SK-N-SH treated with all-trans-retinoic acid at 6 μM for 48 hours (cell line): Measurements from ENCODE around the gene TRIM66.

Experiments used
- GLIS3 ChIP-seq: fragments of 250-450 bp; sonication (Bioruptor Pico); IDR thresholded peaks from 2 replicates; pipeline ENCODE4 v1.5.0; 2020; ENCODE audit warnings: mild to moderate bottlenecking, moderate library complexity
- OSR1 ChIP-seq: fragments of 250-450 bp; sonication (Bioruptor Pico); IDR thresholded peaks from 2 replicates; pipeline ENCODE4 v1.8.0; 2022; ENCODE audit warnings: moderate library complexity, mild to moderate bottlenecking, inconsistent platforms
- RARB ChIP-seq: fragments of 250-450 bp; sonication (Bioruptor Pico); IDR thresholded peaks from 2 replicates; pipeline ENCODE4 v1.8.0; 2021; ENCODE audit warnings: mild to moderate bottlenecking, moderate library complexity
- SNAI2 ChIP-seq: fragments of 250-450 bp; sonication (Bioruptor Pico); IDR thresholded peaks from 2 replicates; pipeline ENCODE4 v1.5.0; 2020; ENCODE audit warnings: mild to moderate bottlenecking, moderate library complexity
- TCF4 ChIP-seq: fragments of 250-450 bp; sonication (Bioruptor Pico); IDR thresholded peaks from 2 replicates; pipeline ENCODE4 v1.8.0; 2021; ENCODE audit warnings: mild to moderate bottlenecking, moderate library complexity, borderline replicate concordance
- ZFP3 ChIP-seq: fragments of 250-450 bp; sonication (Bioruptor Pico); IDR thresholded peaks from 2 replicates; pipeline ENCODE4 v1.5.0; 2020; ENCODE audit warnings: mild to moderate bottlenecking, moderate library complexity
- ZNF70 ChIP-seq: fragments of 450-650 bp; formaldehyde crosslinking; IDR thresholded peaks from 2 replicates; pipeline ENCODE4 v1.5.0; 2020; ENCODE audit warnings: mild to moderate bottlenecking, moderate library complexity
- ZNF8 ChIP-seq: fragments of 450-650 bp; formaldehyde crosslinking; IDR thresholded peaks from 2 replicates; pipeline ENCODE4 v1.5.0; 2020; ENCODE audit warnings: mild to moderate bottlenecking, moderate library complexity
- TF ChIP-seq, protein P1 (sequence below): fragments of 250-450 bp; sonication (Bioruptor Pico); IDR thresholded peaks from 2 replicates; pipeline ENCODE4 v1.8.0; 2020; ENCODE audit warnings: mild to moderate bottlenecking, moderate library complexity, borderline replicate concordance
- TF ChIP-seq, protein P2 (sequence below): fragments of 250-450 bp; sonication (Bioruptor Pico); IDR thresholded peaks from 2 replicates; pipeline ENCODE4 v1.5.0; 2020; ENCODE audit warnings: mild to moderate bottlenecking, moderate library complexity
- TF ChIP-seq, protein P3 (sequence below): fragments of 250-450 bp; sonication (Bioruptor Pico); IDR thresholded peaks from 2 replicates; pipeline ENCODE4 v1.8.0; 2021; ENCODE audit warnings: low read depth, mild to moderate bottlenecking, moderate library complexity, borderline replicate concordance

DNA sequence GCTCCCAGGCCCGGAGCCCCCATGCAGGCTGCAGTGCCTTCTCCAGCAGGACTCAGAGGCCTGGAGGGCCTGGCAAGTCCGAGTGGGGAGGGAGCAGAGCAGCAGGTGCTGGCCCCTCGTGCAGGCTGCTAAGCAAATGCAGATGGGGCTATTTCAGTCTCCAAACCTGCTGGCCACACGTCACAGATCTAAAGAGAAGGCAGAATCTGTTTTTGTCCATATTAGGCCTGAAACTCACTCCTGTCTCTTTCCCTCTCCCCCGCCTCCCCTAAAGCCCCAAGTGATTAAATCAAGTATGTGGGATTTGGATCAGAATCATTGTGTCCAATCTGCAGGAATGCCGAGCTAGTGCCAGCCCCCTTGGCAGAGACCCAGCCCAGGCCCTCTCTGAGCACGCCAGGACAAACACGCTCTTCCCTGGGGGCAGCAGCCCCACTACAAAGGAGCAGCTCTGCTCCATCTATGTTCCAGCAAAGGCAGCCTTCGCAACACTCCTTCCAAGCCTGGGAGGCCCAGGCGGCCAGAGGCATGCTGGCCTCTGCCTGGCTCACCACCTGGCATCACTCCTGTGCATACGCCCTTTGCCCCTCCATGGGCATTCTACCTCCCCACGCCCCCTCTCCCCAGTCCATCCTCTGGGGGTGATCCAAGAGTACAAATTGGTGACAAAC lies 26.7 kb upstream of the TRIM66 start:
- TF ChIP-seq TCF4 (CRISPR knock-in tag) (peak; percentile 67; the same call in 1 of the 2 replicates), ZFP3 (no peak), OSR1 (CRISPR knock-in tag) (no peak), ZNF8 (no peak), RARB (CRISPR knock-in tag) (no peak), SNAI2 (peak; percentile 89; the same call in 1 of the 2 replicates), ZNF70 (no peak), GLIS3 (CRISPR knock-in tag) (no peak)
- TF ChIP-seq, protein P1, sequence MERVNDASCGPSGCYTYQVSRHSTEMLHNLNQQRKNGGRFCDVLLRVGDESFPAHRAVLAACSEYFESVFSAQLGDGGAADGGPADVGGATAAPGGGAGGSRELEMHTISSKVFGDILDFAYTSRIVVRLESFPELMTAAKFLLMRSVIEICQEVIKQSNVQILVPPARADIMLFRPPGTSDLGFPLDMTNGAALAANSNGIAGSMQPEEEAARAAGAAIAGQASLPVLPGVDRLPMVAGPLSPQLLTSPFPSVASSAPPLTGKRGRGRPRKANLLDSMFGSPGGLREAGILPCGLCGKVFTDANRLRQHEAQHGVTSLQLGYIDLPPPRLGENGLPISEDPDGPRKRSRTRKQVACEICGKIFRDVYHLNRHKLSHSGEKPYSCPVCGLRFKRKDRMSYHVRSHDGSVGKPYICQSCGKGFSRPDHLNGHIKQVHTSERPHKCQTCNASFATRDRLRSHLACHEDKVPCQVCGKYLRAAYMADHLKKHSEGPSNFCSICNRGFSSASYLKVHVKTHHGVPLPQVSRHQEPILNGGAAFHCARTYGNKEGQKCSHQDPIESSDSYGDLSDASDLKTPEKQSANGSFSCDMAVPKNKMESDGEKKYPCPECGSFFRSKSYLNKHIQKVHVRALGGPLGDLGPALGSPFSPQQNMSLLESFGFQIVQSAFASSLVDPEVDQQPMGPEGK (CRISPR knock-in tag), result no peak
- TF ChIP-seq, protein P2, sequence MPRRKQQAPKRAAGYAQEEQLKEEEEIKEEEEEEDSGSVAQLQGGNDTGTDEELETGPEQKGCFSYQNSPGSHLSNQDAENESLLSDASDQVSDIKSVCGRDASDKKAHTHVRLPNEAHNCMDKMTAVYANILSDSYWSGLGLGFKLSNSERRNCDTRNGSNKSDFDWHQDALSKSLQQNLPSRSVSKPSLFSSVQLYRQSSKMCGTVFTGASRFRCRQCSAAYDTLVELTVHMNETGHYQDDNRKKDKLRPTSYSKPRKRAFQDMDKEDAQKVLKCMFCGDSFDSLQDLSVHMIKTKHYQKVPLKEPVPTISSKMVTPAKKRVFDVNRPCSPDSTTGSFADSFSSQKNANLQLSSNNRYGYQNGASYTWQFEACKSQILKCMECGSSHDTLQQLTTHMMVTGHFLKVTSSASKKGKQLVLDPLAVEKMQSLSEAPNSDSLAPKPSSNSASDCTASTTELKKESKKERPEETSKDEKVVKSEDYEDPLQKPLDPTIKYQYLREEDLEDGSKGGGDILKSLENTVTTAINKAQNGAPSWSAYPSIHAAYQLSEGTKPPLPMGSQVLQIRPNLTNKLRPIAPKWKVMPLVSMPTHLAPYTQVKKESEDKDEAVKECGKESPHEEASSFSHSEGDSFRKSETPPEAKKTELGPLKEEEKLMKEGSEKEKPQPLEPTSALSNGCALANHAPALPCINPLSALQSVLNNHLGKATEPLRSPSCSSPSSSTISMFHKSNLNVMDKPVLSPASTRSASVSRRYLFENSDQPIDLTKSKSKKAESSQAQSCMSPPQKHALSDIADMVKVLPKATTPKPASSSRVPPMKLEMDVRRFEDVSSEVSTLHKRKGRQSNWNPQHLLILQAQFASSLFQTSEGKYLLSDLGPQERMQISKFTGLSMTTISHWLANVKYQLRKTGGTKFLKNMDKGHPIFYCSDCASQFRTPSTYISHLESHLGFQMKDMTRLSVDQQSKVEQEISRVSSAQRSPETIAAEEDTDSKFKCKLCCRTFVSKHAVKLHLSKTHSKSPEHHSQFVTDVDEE (CRISPR knock-in tag), result peak; percentile 40; the same call in 1 of the 2 replicates
- TF ChIP-seq, protein P3, sequence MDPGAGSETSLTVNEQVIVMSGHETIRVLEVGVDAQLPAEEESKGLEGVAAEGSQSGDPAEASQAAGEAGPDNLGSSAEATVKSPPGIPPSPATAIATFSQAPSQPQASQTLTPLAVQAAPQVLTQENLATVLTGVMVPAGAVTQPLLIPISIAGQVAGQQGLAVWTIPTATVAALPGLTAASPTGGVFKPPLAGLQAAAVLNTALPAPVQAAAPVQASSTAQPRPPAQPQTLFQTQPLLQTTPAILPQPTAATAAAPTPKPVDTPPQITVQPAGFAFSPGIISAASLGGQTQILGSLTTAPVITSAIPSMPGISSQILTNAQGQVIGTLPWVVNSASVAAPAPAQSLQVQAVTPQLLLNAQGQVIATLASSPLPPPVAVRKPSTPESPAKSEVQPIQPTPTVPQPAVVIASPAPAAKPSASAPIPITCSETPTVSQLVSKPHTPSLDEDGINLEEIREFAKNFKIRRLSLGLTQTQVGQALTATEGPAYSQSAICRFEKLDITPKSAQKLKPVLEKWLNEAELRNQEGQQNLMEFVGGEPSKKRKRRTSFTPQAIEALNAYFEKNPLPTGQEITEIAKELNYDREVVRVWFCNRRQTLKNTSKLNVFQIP (CRISPR knock-in tag), result no peak
